IPS-20b (cell line): ENCODE data around the gene SPATA31A6.
"Not testable (repeated sequence)": the region's sequence is repeated elsewhere in the genome, so short reads cannot be mapped to it uniquely, and the experiment has no call there.

Source experiments
- H3K27ac ChIP-seq: one replicate; pipeline ENCODE4 v1.5.1; 2013; ENCODE audit warnings: low read length
- H3K27me3 ChIP-seq: 2 replicates; pipeline ENCODE4 v1.6.1; 2013; ENCODE audit warnings: mild to moderate bottlenecking, low read length, inconsistent platforms; ENCODE audit not compliant: insufficient read depth
- H3K36me3 ChIP-seq: 2 replicates; pipeline ENCODE4 v1.6.1; 2013; ENCODE audit warnings: low read depth, mild to moderate bottlenecking, inconsistent platforms, low read length, moderate library complexity; ENCODE audit not compliant: insufficient read depth
- H3K4me1 ChIP-seq: 2 replicates; pipeline ENCODE4 v1.6.1; 2013; ENCODE audit warnings: mild to moderate bottlenecking, control low read depth, inconsistent platforms, low read length, moderate library complexity; ENCODE audit not compliant: insufficient read depth
- H3K4me3 ChIP-seq: 2 replicates; pipeline ENCODE4 v1.5.1; 2013; ENCODE audit warnings: mild to moderate bottlenecking, low read length, inconsistent platforms
- H3K9ac ChIP-seq: 2 replicates; pipeline ENCODE4 v1.6.1; 2013; ENCODE audit warnings: low read depth, mild to moderate bottlenecking, inconsistent platforms, low read length, moderate library complexity
- H3K9me3 ChIP-seq: 2 replicates; pipeline ENCODE4 v1.6.1; 2013; ENCODE audit warnings: mild to moderate bottlenecking, low read depth, low read length, inconsistent platforms; ENCODE audit not compliant: insufficient read depth

SPATA31A6 gene

GRCh38 chr9:42183359-42183758 lies at the start of gene SPATA31A6:
Gene SPATA31A6, plus strand, starts transcription at chr9:42183659. Its CDS starts 29 bp downstream, at chr9:42183688.
- H3K27ac ChIP-seq, H3K9ac ChIP-seq, H3K36me3 ChIP-seq, H3K4me1 ChIP-seq, H3K9me3 ChIP-seq, H3K27me3 ChIP-seq, H3K4me3 ChIP-seq: not testable (repeated sequence)

GRCh38 chr9:42160299-42160698 lies 23.2 kb upstream of the SPATA31A6 start:
- H3K36me3 ChIP-seq, H3K27me3 ChIP-seq, H3K27ac ChIP-seq, H3K9ac ChIP-seq, H3K4me3 ChIP-seq, H3K4me1 ChIP-seq, H3K9me3 ChIP-seq: not testable (repeated sequence)

- H3K27ac ChIP-seq, H3K27me3 ChIP-seq, H3K4me3 ChIP-seq, H3K9me3 ChIP-seq, H3K9ac ChIP-seq, H3K36me3 ChIP-seq, H3K4me1 ChIP-seq: not testable (repeated sequence)
These were observed 36.4 kb downstream of the SPATA31A6 start for GRCh38 chr9:42219861-42220260.

- not testable (repeated sequence) for H3K4me1 ChIP-seq, H3K27me3 ChIP-seq, H3K36me3 ChIP-seq, H3K9me3 ChIP-seq, H3K27ac ChIP-seq, H3K4me3 ChIP-seq, H3K9ac ChIP-seq
These were observed 39.8 kb downstream of the SPATA31A6 start for GRCh38 chr9:42223230-42223629.

GRCh38 chr9:42233031-42233430 lies 49.6 kb downstream of the SPATA31A6 start:
- H3K9me3 ChIP-seq, H3K27ac ChIP-seq, H3K27me3 ChIP-seq, H3K9ac ChIP-seq, H3K4me1 ChIP-seq, H3K4me3 ChIP-seq, H3K36me3 ChIP-seq: not testable (repeated sequence)

GRCh38 chr9:42234610-42235009 lies 51.2 kb downstream of the SPATA31A6 start:
- not testable (repeated sequence) for H3K27ac ChIP-seq, H3K9ac ChIP-seq, H3K4me1 ChIP-seq, H3K4me3 ChIP-seq, H3K27me3 ChIP-seq, H3K36me3 ChIP-seq, H3K9me3 ChIP-seq

- not testable (repeated sequence) for H3K4me1 ChIP-seq, H3K9me3 ChIP-seq, H3K9ac ChIP-seq, H3K4me3 ChIP-seq, H3K36me3 ChIP-seq, H3K27ac ChIP-seq, H3K27me3 ChIP-seq
These were observed 52.0 kb downstream of the SPATA31A6 start for GRCh38 chr9:42235352-42235991.

GRCh38 chr9:42236097-42236496 lies 52.6 kb downstream of the SPATA31A6 start:
- not testable (repeated sequence) for H3K9ac ChIP-seq, H3K27ac ChIP-seq, H3K36me3 ChIP-seq, H3K4me1 ChIP-seq, H3K9me3 ChIP-seq, H3K4me3 ChIP-seq, H3K27me3 ChIP-seq

GRCh38 chr9:42237381-42237780 lies 53.9 kb downstream of the SPATA31A6 start:
- H3K27ac ChIP-seq, H3K9me3 ChIP-seq, H3K9ac ChIP-seq: not testable (repeated sequence)

GRCh38 chr9:42238862-42239261 lies 55.4 kb downstream of the SPATA31A6 start:
- H3K4me1 ChIP-seq, H3K4me3 ChIP-seq, H3K36me3 ChIP-seq, H3K27ac ChIP-seq, H3K9ac ChIP-seq, H3K27me3 ChIP-seq, H3K9me3 ChIP-seq: not testable (repeated sequence)

More at GRCh38 chr9:42237381-42237780, 53.9 kb downstream of the SPATA31A6 start:
- H3K4me1 ChIP-seq, H3K36me3 ChIP-seq, H3K4me3 ChIP-seq, H3K27me3 ChIP-seq: not testable (repeated sequence)
